ENCODE measurements around the gene IGSF21.

IGSF21 gene

DNA sequence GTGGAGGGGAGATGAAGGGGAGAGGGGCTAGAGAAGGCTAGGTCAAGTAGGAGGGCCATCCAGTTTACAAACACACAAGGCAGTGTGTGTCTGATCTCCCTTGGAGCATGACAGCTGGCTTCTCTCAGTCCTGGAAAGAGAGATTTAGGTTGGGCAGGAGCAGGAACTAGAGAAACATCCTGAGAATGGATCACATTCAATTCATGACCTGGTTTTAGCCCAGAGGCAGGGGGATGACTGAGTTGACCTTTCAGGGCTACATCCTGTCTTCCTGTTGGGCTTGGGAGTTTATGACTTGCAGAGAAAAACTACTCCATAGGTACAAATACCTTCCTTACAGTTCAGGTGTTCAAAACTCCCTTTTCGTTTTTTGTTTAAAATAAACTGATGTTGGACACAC, 97.0 kb downstream of the IGSF21 start:
- DNase-seq (ENCODE audit: low read depth in 1 of 2, low spot score in 1 of 2), result no peak

DNA sequence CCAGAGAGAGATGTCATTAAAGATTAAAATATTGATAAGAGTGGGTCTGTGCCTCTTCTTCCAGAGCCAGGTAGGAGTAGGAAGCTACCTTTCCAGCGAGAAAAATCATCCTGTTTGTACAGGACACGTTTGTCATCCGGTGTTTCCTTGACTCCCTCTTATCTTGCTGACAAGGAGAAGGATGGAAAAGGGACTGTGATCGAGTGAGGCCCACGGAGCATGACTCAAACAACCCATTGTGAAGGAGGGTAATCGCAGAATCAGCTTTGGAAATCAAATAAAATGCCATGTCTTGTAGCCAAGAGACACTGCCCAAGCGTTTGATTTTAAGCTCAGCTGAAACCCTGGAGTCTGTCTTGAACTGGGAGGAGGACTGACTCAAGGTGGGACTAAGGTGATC, 97.7 kb downstream of the IGSF21 start:
- DNase-seq (ENCODE audit: low read depth in 1 of 2, low spot score in 1 of 2), result no peak

- DNase-seq (ENCODE audit: low read depth in 1 of 2, low spot score in 1 of 2), result no peak
Observed at GRCh38 chr1:18211764-18212163, 104.2 kb downstream of the IGSF21 start.

DNA sequence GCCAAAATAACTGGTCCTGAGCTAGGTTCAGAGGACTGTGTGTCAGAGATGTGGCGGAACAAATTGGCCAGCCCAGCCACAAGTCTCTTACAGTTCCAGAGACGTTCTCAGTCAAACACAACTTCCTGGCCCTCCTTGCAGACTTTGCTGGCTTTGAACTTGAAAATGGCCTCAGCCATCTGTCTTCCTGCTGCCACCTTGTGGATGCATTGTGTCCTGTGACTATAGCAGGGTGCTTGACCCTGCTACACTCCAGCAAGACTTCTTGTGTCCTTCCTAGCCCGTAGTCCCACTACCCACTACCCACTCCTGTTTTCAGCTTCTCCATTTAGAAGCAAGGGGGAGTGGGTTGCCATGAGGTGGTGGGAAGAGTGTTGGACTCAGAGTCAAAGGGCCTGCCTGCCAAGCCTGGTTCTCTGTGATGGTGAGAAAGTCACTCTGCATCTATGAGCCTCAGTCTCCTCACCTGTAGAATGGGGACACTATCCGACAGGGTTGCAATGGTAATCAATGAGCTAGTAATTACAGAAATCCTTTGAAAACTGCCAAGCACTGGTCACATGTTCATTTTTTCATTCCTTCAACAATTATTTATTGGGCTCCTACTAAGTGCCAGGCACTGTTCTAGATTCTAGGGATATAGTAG, 109.9 kb downstream of the IGSF21 start:
- DNase-seq (ENCODE audit: low read depth in 1 of 2, low spot score in 1 of 2), result no peak

GRCh38 chr1:18229625-18230024, 122.0 kb downstream of the IGSF21 start:
- DNase-seq (ENCODE audit: low read depth in 1 of 2, low spot score in 1 of 2), result no peak

- DNase-seq (ENCODE audit: low read depth in 1 of 2, low spot score in 1 of 2), result no peak
Observed at GRCh38 chr1:18230321-18230720, 122.7 kb downstream of the IGSF21 start.

DNA sequence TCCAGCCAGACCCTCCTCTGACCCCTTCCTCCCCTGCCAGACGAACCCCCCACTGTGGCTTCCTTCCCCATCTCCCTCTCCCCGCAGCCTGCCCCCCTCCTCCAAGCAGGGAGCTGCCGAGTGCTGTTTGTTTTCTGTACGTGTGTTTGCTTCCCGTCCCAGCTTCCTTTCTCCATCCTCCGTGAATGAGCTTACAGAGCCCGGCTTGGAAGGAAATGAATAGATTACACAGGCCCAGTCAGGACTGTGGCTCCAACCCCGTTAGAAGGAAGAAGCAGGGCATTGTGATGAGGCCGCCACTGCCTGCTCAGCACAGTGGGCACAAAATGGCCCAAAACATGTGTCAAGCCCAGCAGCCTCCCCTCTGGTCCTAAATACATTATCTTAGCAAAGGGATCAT, 123.2 kb downstream of the IGSF21 start:
- no peak for DNase-seq (ENCODE audit: low read depth in 1 of 2, low spot score in 1 of 2)

DNA sequence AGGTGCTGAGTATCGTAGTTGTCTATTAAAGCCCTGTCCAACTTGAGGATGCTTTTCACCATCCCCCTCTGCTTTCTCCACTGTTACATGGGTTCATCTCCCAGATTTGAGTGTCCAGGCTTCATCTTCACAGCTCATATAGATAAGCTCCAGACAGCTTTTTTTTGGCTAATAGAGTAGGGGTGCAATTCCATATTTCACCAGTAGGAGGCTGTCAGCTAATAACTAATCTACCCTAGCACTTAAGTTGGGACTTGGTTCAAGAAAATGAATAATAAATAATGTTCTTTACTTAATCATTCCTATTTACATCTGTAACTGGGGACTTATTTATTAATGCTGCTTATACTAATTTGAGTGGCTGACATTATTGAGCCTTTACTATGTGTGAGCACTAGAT, 124.5 kb downstream of the IGSF21 start:
- no peak for DNase-seq (ENCODE audit: low read depth in 1 of 2, low spot score in 1 of 2)

DNA sequence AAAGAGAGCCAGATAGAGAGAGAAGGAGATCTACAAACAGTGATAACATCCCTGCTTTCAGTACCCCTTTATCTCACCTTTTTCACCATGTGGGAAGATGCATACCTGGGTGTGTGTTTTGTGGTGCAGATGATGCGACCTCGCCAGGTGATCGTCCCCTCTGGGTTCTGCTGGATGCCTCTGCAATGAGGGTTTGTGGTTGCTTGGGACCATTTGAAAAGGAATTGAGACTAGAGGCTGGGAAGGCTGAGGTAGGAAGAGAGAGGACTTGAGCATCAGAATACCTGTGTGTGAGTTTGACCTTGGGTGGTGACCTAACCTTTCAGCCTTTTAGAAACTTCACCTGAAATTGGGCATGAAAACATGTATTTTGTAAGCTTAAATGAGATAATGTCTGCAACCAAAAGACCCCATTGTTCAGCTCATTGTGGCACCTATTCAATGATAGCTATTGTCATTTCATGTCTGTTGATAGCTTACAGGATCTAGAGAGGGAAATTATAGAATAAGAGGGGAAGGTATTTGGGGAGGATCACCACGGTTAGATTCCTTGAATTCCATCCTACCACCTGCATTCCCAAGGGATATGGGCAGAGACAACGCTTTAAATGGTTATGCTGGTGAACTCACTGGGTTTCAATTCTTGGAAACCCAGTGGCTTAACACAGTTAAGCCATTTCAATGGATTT, 125.7 kb downstream of the IGSF21 start:
- DNase-seq (ENCODE audit: low read depth in 1 of 2, low spot score in 1 of 2), result no peak

- no peak for DNase-seq (ENCODE audit: low read depth in 1 of 2, low spot score in 1 of 2)
Observed at GRCh38 chr1:18234790-18235242, 127.2 kb downstream of the IGSF21 start.

GRCh38 chr1:18237371-18237770, 129.8 kb downstream of the IGSF21 start:
- no peak for DNase-seq (ENCODE audit: low read depth in 1 of 2, low spot score in 1 of 2)

DNA sequence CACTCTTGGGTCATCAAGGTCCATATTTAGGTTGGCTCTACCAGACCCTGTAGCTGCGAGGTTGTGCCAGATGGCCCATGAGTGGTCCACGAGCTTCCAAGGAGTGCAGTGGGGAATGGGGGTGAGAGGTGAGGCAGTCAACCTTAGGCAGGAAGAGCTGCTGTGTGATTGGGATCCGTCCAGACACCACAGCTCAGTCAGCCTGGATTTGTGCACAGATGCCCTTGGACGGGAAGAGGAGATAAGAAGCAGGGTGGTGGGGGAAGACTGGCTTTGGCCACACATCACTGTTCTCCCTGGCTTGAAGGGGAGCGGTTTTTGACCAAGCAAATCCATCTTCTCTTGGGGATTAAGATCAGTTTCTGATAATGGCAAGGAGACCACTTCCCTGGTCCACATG, 130.6 kb downstream of the IGSF21 start:
- no peak for DNase-seq (ENCODE audit: low read depth in 1 of 2, low spot score in 1 of 2)

- no peak for DNase-seq (ENCODE audit: low read depth in 1 of 2, low spot score in 1 of 2)
Observed at GRCh38 chr1:18239671-18240070, 132.1 kb downstream of the IGSF21 start.

DNA sequence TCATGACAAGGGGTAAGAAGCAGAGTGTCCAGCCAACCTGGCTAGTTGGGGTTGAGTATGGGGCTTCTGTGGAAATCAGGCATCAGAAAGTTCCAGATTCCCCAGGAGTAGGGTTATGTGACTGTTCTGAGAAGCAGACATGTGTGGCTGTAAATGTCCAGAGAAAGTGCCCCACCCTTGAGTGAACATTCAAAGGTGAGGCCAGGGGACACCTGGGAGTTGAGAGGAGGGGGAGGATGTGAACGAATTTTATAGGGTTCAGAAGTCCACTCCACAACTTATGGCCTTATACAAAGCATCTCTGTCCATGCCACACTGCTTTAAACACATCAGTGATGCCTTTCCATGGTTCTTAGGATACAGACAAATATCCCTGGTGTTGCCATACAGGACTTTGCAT, 133.3 kb downstream of the IGSF21 start:
- DNase-seq (ENCODE audit: low read depth in 1 of 2, low spot score in 1 of 2), result no peak

- DNase-seq (ENCODE audit: low read depth in 1 of 2, low spot score in 1 of 2), result no peak
Observed at GRCh38 chr1:18241891-18242290, 134.3 kb downstream of the IGSF21 start.

DNA sequence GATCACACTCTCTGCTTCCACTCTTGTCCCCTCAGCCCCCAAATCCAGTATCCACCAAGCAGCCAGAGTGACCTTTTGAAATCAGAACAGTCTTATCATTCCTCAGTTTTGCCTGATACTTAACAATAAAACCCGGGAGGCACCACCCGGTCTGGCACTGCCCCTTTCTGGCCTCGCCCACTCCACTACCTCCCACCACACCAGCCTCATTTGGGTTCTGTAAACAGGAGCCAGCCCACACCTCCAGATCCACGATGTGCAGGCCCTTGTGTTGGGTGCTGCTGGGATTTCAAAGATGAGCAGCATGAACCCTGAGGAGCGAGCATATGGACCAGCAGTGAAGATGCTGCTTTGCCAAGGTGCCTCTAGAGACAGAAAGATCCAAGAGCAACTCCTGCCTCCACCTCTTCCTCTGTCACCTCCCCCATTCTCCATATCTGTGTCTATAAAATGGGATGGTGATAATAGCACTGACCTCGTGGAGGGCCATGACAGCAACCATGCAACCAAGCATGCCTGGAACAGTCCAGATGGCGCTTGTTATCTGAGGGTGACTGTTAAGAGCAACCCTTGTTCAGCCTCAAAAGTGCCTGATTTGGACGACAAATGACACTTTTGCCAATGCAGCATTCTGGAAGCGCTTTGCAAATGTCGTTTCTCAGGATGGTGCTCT, 136.0 kb downstream of the IGSF21 start:
- no peak for DNase-seq (ENCODE audit: low read depth in 1 of 2, low spot score in 1 of 2)

DNA sequence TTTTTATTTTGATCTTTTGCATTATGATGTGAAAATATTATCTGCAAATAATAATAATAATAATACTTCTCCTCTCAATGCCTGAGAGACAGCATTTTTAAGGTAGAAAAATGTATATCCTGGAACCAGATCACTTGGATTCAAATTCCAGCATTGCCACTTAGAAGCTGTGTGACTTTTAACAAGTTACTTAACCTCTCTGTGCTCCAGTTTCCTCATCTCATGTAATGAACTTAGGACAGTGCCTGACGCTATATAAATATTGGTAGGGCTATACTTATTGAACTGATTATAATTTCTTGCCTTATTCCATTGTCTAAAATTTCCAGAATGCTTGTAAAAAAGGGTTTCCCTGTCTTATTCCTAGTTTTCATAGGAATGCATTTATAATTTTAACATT, 137.2 kb downstream of the IGSF21 start:
- DNase-seq (ENCODE audit: low read depth in 1 of 2, low spot score in 1 of 2), result no peak

- DNase-seq (ENCODE audit: low read depth in 1 of 2, low spot score in 1 of 2), result no peak
Observed at GRCh38 chr1:18245647-18246046, 138.0 kb downstream of the IGSF21 start.

DNA sequence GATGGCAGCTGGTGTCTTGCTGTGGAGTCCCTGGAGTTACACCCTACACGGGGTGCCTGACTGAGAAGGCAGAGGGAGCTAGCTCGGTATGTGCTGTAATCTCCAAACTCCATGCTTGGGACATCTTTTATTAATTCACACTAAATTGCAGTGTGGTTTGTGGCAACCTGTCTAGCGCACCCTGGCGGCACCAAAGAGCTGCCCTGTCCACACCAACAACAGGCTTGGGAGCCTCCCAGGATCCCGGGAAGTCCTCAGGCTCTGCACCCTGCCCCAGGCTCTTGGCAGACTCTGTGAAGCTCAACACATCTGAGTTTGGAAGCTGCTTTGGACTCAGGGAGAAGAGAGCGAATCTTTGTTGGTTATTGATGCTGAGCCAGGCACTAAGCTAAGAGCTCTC, 138.9 kb downstream of the IGSF21 start:
- no peak for DNase-seq (ENCODE audit: low read depth in 1 of 2, low spot score in 1 of 2)

DNA sequence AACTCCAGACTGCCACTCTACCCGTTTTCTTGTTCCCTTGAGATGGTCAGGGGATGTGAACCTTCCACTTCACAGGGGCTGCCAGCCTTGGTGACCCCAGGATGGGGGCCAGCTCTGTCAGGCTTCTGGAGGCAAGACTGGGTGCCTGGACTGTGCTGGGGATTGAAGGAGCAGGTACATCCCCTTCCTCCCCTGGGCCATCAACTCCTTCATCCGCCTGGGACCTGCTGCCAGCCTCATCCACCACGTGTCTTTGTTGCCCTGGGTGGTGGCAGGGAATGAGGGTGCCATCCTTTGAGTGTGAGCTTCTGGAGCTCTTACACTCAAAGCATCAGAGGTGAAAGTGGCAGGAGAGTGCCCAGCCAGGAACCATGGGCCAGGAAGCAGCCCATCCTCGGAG, 139.6 kb downstream of the IGSF21 start:
- no peak for DNase-seq (ENCODE audit: low read depth in 1 of 2, low spot score in 1 of 2)

GRCh38 chr1:18249631-18250030, 142.0 kb downstream of the IGSF21 start:
- no peak for DNase-seq (ENCODE audit: low read depth in 1 of 2, low spot score in 1 of 2)

- DNase-seq (ENCODE audit: low read depth in 1 of 2, low spot score in 1 of 2), result no peak
Observed at GRCh38 chr1:18253093-18253492, 145.5 kb downstream of the IGSF21 start.
